Measurements from ENCODE around the gene ADCY9. TPM values are rescaled to one million over a fixed set of nuclear protein-coding genes. Genes with fewer than 3 reads are reported as not detected.

The ADCY9 gene
- total RNA-seq, 1 experiment from 2014 or later = 11.5 TPM

DNA sequence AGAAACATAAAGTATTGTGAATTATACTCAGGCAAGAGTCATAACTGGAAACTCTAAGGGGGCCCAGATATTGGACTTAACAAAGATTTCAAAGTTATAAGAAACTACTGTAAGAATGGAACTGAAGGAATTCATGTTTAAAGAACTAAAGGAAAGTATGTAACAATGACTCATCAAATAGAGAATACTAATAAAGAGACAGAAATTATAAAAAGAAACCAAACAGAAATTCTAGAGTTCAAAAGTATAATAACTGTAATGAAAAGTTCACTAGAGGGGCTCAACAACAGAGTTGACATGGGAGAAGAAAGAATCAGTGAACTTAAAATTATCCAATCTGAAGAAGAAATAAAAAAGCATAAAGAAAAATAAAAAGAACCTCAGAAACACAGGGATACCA, 55.4 kb downstream of the ADCY9 start:
- DNase-seq (ENCODE audit: low spot score) = no peak
- Mint-ChIP-seq H3K27me3 (ENCODE audit: low read depth) (no peaks in the 10 kb centered on the region), H3K4me3 (no peak overlapping the region), H3K36me3 (peaks cover 10% of the 10 kb centered on the region; the same call in 1 of the 2 replicates), H3K4me1 (peaks cover 13% of the 10 kb centered on the region), H3K27ac (no peak overlapping the region), H3K9me3 (peaks cover 38% of the 10 kb centered on the region)
- ChIA-PET POLR2A (no interaction called here), CTCF (no interaction called here)
- ATAC-seq = no peak
- TF ChIP-seq, protein P1, sequence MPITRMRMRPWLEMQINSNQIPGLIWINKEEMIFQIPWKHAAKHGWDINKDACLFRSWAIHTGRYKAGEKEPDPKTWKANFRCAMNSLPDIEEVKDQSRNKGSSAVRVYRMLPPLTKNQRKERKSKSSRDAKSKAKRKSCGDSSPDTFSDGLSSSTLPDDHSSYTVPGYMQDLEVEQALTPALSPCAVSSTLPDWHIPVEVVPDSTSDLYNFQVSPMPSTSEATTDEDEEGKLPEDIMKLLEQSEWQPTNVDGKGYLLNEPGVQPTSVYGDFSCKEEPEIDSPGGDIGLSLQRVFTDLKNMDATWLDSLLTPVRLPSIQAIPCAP (CRISPR knock-in tag; IDR thresholded peaks at IDR 0.05) = no peak
- TF ChIP-seq FOXJ3 (CRISPR knock-in tag; IDR thresholded peaks at IDR 0.05; ENCODE audit: borderline replicate concordance) = no peak
- TF ChIP-seq, protein P2, sequence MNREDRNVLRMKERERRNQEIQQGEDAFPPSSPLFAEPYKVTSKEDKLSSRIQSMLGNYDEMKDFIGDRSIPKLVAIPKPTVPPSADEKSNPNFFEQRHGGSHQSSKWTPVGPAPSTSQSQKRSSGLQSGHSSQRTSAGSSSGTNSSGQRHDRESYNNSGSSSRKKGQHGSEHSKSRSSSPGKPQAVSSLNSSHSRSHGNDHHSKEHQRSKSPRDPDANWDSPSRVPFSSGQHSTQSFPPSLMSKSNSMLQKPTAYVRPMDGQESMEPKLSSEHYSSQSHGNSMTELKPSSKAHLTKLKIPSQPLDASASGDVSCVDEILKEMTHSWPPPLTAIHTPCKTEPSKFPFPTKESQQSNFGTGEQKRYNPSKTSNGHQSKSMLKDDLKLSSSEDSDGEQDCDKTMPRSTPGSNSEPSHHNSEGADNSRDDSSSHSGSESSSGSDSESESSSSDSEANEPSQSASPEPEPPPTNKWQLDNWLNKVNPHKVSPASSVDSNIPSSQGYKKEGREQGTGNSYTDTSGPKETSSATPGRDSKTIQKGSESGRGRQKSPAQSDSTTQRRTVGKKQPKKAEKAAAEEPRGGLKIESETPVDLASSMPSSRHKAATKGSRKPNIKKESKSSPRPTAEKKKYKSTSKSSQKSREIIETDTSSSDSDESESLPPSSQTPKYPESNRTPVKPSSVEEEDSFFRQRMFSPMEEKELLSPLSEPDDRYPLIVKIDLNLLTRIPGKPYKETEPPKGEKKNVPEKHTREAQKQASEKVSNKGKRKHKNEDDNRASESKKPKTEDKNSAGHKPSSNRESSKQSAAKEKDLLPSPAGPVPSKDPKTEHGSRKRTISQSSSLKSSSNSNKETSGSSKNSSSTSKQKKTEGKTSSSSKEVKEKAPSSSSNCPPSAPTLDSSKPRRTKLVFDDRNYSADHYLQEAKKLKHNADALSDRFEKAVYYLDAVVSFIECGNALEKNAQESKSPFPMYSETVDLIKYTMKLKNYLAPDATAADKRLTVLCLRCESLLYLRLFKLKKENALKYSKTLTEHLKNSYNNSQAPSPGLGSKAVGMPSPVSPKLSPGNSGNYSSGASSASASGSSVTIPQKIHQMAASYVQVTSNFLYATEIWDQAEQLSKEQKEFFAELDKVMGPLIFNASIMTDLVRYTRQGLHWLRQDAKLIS (CRISPR knock-in tag; IDR thresholded peaks at IDR 0.05; ENCODE audit: borderline replicate concordance) = no peak
- no peak for TF ChIP-seq NR2C2 (CRISPR knock-in tag; IDR thresholded peaks at IDR 0.05)
- no peak for TF ChIP-seq ESRRA (CRISPR knock-in tag; IDR thresholded peaks at IDR 0.05; ENCODE audit: borderline replicate concordance)
- no peak for TF ChIP-seq KAT7 (CRISPR knock-in tag; IDR thresholded peaks at IDR 0.05; ENCODE audit: borderline replicate concordance)
- TF ChIP-seq ZNF416 (CRISPR knock-in tag; IDR thresholded peaks at IDR 0.05) = no peak
- TF ChIP-seq GRHL2 (CRISPR knock-in tag; IDR thresholded peaks at IDR 0.05; ENCODE audit: insufficient replicate concordance, severe bottlenecking) = no peak
- TF ChIP-seq ZBTB21 (CRISPR knock-in tag; IDR thresholded peaks at IDR 0.05; ENCODE audit: borderline replicate concordance) = no peak
- no peak for TF ChIP-seq GABPB1 (CRISPR knock-in tag; IDR thresholded peaks at IDR 0.05)
- TF ChIP-seq, protein P3, sequence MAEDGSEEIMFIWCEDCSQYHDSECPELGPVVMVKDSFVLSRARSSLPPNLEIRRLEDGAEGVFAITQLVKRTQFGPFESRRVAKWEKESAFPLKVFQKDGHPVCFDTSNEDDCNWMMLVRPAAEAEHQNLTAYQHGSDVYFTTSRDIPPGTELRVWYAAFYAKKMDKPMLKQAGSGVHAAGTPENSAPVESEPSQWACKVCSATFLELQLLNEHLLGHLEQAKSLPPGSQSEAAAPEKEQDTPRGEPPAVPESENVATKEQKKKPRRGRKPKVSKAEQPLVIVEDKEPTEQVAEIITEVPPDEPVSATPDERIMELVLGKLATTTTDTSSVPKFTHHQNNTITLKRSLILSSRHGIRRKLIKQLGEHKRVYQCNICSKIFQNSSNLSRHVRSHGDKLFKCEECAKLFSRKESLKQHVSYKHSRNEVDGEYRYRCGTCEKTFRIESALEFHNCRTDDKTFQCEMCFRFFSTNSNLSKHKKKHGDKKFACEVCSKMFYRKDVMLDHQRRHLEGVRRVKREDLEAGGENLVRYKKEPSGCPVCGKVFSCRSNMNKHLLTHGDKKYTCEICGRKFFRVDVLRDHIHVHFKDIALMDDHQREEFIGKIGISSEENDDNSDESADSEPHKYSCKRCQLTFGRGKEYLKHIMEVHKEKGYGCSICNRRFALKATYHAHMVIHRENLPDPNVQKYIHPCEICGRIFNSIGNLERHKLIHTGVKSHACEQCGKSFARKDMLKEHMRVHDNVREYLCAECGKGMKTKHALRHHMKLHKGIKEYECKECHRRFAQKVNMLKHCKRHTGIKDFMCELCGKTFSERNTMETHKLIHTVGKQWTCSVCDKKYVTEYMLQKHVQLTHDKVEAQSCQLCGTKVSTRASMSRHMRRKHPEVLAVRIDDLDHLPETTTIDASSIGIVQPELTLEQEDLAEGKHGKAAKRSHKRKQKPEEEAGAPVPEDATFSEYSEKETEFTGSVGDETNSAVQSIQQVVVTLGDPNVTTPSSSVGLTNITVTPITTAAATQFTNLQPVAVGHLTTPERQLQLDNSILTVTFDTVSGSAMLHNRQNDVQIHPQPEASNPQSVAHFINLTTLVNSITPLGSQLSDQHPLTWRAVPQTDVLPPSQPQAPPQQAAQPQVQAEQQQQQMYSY (CRISPR knock-in tag; IDR thresholded peaks at IDR 0.05) = no peak
- TF ChIP-seq TEAD1 (CRISPR knock-in tag; IDR thresholded peaks at IDR 0.05) = no peak
- TF ChIP-seq, protein P4, sequence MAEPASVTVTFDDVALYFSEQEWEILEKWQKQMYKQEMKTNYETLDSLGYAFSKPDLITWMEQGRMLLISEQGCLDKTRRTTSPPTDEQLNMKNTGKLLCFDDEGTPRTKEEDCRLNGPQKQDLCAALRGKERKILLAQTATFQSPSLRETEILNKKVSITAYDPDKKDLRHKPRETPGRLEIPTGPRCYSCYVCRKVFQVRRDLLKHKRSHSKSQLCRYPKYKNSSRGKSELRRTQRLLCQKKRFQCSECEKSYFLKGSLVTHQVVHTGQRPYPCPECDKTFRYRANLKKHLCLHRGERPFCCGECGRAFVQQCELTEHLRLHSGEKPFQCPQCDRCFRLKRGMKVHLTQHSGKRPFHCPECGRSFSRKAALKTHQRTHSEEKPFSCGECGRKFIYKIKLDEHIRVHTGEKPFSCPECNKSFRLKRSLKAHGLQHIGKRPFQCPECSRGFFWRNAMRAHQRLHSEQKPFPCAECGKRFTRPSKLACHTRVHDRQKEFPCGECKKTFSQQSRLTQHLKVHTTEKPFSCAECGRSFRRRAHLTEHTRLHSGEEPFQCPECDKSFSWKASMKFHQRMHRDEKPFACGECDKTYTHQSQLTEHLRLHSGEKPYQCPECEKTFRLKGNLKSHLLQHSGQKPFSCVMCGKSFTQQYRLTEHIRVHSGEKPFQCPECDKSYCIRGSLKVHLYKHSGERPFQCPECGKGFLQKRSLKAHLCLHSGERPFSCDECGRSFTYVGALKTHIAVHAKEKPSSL (CRISPR knock-in tag; conservative IDR thresholded peaks at IDR 0.05) = no peak
- TF ChIP-seq, protein P5, sequence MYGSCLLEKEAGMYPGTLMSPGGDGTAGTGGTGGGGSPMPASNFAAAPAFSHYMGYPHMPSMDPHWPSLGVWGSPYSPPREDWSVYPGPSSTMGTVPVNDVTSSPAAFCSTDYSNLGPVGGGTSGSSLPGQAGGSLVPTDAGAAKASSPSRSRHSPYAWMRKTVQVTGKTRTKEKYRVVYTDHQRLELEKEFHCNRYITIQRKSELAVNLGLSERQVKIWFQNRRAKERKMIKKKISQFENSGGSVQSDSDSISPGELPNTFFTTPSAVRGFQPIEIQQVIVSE (CRISPR knock-in tag; IDR thresholded peaks at IDR 0.05; ENCODE audit: borderline replicate concordance) = no peak
- TF ChIP-seq EMX1 (CRISPR knock-in tag; IDR thresholded peaks at IDR 0.05) = no peak
